GM18870 (cell line): Measurements from ENCODE around the gene LGALS4.
A peak's percentile ranks its signal among the peaks of the same experiment; 100 is the strongest.
"Not testable (repeated sequence)": the region's sequence is repeated elsewhere in the genome, so short reads cannot be mapped to it uniquely, and the experiment has no call there.

ENCODE experiments used
- ATAC-seq: cut with Tn5 transposase; IDR thresholded peaks from one replicate; pipeline ENCODE4 v1.9.1; 2021; ENCODE audit warnings: moderate library complexity; ENCODE audit not compliant: unreplicated experiment

LGALS4 gene, protein sequence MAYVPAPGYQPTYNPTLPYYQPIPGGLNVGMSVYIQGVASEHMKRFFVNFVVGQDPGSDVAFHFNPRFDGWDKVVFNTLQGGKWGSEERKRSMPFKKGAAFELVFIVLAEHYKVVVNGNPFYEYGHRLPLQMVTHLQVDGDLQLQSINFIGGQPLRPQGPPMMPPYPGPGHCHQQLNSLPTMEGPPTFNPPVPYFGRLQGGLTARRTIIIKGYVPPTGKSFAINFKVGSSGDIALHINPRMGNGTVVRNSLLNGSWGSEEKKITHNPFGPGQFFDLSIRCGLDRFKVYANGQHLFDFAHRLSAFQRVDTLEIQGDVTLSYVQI

GRCh38 chr19:38812841-38813320, at the start of gene LGALS4:
TSS of gene LGALS4 (minus strand) at chr19:38812945. CDS start at chr19:38812886, 59 bp downstream.
- no peak for ATAC-seq

DNA sequence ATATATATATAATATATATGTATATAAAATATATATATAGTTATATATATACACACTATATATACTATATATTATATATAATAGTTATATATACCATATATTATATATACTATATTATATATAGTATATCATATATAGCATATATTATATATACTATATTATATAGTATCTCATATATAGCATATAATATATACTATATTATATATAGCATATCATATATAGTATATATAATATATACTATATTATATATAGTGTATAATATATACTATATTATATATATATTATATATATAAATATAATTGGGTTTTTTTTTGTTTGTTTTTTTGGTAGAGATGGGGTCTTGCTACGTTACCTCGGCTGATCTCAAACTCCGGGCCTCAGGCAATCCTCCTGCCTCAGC, 48.6 kb upstream of the LGALS4 start:
- ATAC-seq = no peak

GRCh38 chr19:38859631-38860204, 47.0 kb upstream of the LGALS4 start:
- not testable (repeated sequence) for ATAC-seq

- no peak for ATAC-seq
These were observed 44.1 kb upstream of the LGALS4 start for GRCh38 chr19:38856813-38857212.

- ATAC-seq = not testable (repeated sequence)
These were observed 43.0 kb upstream of the LGALS4 start for GRCh38 chr19:38855751-38856150.

DNA sequence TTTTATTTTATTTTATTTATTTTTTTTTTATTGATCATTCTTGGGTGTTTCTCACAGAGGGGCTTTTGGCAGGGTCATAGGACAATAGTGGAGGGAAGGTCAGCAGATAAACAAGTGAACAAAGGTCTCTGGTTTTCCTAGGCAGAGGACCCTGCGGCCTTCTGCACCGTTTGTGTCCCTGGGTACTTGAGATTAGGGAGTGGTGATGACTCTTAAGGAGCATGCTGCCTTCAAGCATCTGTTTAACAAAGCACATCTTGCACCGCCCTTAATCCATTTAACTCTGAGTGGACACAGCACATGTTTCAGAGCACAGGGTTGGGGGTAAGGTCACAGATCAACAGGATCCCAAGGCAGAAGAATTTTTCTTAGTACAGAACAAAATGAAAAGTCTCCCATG, 42.2 kb upstream of the LGALS4 start:
- not testable (repeated sequence) for ATAC-seq

DNA sequence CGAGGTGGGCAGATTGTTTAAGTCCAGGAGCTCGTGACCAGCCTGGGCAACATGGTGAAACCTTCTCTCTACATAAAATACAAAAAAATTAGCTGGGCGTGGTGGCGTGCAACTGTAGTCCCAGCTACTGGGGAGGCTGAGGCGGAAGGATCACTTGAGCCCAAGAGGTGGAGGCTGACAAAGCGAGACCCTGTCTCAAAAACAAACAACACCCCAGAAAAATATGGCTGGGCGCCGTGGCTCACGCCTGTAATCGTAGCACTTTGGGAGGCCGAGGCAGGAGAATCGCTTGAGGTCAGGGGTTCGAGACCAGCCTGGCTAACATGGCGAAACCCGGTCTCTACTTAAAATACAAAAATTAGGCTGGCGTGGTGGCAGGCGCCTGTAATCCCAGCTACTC, 40.5 kb upstream of the LGALS4 start:
- ATAC-seq = no peak

DNA sequence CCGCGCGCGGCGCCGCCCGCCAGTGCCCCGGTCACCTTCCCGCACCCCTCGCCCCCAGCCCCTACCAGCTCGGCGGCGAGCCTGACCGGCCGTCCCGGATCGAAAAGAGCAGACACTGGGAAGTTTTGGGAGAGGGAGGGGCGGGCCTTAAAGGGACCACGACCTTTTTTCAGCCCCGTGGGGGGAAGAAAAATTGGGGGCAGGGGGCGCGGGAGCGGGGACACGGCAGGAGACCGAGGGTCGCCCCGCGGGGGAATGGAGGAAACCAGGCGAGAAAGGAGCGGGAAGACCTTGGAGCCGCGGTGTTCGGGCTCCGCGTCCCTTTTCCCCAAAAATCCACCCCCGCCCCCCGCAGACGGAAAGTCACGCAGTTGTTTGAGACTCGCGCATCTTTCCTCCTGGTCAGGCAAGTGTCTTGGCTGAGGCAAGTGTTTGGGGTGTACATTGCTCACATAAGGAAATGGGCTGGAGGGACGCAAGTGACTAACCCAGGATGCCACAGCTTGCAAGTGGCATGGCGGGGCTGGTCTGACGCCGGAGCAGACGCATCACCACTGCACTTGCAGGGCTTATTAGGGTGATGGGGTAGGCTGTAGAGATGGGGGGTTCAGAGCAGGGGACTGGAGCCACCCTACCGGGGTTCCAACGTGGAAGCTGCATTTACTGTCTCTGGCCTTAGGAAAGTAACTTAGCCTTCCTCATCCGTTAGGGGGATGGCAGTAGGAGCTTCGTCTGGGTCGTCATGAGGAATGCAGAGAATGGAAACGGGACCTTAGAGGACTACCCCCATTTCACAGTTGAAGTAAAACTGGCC, 39.7 kb upstream of the LGALS4 start:
- no peak for ATAC-seq

DNA sequence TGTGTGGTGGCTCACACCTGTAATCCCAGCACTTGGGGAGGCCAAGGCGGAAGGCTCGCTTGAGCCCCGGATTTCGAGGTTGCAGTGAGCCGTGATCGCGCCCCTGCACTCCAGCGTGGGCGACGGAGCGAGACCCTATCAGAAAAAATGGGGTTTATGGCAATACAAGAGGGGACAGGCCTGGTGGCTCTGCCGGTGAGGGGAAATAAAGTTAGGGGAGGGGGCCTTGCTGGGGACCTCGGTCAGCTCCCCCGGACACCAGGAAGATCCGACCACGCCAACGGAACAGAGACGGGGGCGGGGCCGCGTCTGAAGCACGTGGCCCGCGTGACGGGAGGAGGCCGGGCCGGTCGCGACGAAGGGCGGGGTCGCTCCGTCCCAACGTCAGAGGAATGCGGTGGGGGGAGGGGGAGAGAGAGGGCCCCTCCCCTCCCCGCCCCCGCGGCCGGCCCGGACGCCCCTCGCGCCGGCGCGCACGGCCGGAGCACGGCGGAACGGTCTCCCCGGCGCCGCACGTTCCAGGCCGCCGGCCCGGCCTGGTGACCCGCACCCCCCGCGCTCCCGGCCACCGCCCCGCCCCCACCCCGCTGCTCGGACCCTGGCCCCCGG, 39.0 kb upstream of the LGALS4 start:
- ATAC-seq = no peak

GRCh38 chr19:38850976-38851621, 38.4 kb upstream of the LGALS4 start:
- ATAC-seq = no peak

DNA sequence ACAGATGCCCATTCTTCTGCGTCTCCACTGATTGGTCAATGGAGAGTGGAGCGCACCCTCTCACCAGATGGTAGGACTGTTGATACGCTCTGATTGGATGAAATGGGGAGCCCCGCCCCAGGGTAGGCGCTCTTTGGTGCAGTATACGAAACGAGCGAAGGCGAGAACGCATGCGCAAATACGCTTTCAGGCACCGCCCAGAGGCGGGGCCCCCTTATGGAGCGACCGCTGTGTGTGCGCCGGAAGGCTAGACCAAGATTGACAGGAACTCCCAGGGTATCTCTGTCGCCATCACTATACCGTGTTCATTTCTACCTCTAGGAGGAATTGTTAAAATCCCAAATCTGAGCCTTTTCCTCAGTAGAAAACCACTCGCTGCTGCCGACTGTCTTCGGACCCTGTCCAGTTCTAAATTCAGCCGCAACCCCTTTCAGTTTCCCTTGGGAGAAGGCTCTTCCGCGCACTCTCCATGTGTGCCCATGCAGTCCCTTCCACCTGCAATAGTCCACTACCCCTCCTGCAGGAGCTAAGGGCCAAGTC, 37.8 kb upstream of the LGALS4 start:
- ATAC-seq = peak; percentile 84

DNA sequence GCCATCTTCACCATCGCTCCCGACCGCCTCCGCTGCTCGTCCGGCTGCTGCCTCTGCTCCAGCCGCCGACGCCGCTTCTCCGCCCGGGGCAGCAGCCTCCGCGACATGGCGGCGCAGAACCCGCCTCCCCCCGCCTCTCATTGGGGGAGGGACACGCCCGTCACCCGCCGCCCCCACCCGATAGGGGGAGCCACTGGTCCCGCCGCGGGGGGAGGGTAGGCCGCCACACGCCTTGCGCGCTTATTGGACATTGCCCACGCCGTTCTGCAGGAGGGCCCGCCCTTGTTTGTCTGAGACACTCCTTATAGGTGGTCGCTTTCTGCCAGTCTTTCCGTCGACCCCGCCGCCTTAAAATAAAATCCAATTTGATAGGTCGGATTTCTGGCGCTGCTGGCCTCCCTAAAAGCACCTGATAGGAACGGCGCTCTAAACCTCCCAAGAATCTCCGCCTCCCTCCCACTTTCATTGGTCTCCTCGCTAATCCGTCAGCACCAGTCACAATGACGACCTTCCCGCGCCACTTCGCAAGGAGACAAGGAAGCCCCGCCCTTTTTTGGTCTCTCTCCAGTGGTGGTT, 37.2 kb upstream of the LGALS4 start, which contains the start of gene HNRNPL:
Gene HNRNPL (minus strand): TSS at position 127 of the 576 bp plus-strand sequence. CDS start 20 bp downstream, at position 107.
- no peak for ATAC-seq

DNA sequence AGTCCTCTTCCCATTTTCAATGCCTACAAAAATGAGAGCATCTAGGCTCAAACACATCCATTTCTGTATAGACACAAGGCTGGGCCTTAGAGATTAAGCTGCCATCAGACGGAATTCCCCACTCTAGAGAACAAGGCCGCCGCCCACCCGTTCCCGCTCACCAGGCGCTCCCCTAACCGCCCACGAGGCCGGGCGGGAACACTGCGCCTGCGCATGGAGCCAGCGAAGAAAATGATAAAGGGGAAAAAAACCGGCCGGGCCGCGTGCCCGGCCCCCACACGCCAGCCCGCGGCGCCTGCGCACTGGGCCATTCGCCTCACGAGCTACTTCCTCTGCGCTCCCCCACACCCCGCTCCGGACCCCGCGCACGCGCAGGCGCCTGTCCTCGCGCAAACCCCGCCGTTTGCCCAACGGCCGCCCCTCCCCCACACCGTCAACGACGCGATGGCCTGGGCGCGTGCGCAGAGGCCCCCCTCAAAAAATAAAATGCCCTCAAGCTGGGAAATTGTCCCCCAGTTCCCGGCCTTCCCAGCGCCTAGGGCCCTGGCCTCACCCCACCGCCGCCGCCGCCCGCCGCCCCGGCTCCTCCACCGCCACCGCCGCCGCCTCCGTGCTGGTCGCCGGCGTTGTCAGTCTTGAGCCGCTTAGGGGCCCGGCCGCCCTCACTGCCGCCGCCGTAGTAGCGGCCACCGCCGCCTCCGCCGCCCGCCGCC, 36.6 kb upstream of the LGALS4 start:
- ATAC-seq = no peak

GRCh38 chr19:38848299-38849146, 35.8 kb upstream of the LGALS4 start:
- no peak for ATAC-seq

DNA sequence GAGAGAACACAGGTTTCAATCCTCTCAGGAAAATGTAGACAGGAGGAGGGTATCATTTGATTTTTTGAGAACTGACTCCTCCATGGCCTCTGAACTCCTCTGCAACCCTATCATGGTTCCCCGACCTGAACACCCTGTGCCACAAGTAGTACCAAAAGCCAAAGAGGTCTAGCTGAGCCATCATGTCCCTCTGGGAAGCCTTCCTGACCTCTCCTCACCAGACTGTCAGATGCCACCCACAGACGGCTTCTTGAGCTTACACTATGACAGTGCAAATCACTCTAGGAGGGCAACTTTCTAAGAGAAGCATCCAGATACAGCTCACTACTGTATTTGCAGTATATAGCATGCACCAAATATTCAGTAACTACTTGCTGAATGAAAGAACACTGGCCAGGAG, 33.4 kb upstream of the LGALS4 start:
- no peak for ATAC-seq

GRCh38 chr19:38845374-38846024, 32.8 kb upstream of the LGALS4 start:
- no peak for ATAC-seq

- ATAC-seq = no peak
These were observed 31.4 kb upstream of the LGALS4 start for GRCh38 chr19:38844093-38844686.
